ENCODE measurements around the gene CFAP74.

CFAP74 gene, protein sequence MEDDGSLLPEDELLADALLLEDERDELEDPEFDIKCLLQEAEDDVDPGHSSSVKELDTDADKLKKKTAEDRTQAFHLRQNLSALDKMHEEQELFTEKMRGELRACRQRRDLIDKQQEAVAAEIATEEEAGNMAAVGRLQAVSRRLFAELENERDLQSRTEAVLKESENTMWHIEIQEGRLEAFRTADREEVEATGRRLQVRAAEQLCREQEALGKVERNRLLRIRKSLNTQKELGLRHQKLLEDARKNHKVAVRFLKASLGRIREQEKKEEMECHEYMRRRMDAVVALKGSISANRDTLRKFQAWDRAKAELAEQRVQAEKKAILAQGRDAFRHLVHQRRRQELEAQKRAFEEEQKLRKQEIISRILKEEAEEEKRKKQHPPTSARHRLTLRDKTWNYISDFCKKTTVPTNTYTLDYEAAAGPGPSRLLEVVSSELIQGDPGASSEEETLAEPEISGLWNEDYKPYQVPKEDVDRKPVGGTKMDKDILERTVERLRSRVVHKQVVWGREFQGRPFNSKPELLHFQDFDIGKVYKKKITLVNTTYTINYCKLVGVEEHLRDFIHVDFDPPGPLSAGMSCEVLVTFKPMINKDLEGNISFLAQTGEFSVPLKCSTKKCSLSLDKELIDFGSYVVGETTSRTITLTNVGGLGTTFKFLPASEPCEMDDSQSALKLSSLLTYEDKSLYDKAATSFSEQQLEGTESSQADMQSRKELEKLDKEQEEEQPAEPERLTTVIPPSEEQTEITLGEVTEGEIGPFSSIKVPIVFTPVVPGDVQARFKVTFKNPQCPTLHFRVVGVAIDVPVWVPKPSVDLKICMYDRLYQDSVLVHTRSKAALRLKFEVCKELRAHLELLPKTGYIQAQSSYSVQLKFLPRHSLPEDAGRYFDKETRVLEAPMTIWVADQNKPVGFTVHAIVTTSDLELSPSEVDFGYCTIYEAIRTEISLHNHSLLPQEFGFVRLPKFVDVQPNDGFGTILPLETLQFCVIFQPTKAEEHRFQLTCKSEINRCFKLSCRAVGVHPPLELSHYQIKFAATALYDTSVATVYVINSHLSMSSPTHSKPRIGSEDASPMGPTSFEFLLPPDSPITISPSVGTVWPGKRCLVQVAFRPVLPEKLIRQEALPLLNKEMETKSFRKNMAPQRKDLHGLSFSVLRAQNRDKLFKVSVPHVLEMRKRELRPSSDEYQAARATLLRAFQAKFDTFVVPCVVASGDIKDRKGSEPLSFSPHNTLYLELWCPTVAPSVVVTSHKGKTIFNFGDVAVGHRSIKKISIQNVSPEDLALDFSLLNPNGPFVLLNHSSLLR (N-terminal part only)

GRCh38 chr1:2003541-2004131 is at the start of gene CFAP74:
Gene CFAP74, minus strand, starts transcription at chr1:2003786. Its CDS starts 12,830 bp downstream, at chr1:1990956.
- H3K4me3 ChIP-seq (ENCODE audit: low read depth, low read length), result no peak within 1 kb of the TSS
- TF ChIP-seq, protein P1, sequence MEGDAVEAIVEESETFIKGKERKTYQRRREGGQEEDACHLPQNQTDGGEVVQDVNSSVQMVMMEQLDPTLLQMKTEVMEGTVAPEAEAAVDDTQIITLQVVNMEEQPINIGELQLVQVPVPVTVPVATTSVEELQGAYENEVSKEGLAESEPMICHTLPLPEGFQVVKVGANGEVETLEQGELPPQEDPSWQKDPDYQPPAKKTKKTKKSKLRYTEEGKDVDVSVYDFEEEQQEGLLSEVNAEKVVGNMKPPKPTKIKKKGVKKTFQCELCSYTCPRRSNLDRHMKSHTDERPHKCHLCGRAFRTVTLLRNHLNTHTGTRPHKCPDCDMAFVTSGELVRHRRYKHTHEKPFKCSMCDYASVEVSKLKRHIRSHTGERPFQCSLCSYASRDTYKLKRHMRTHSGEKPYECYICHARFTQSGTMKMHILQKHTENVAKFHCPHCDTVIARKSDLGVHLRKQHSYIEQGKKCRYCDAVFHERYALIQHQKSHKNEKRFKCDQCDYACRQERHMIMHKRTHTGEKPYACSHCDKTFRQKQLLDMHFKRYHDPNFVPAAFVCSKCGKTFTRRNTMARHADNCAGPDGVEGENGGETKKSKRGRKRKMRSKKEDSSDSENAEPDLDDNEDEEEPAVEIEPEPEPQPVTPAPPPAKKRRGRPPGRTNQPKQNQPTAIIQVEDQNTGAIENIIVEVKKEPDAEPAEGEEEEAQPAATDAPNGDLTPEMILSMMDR (IDR thresholded peaks at IDR 0.05; ENCODE audit: borderline replicate concordance, insufficient read depth, low read depth, low read length), result no peak

DNA sequence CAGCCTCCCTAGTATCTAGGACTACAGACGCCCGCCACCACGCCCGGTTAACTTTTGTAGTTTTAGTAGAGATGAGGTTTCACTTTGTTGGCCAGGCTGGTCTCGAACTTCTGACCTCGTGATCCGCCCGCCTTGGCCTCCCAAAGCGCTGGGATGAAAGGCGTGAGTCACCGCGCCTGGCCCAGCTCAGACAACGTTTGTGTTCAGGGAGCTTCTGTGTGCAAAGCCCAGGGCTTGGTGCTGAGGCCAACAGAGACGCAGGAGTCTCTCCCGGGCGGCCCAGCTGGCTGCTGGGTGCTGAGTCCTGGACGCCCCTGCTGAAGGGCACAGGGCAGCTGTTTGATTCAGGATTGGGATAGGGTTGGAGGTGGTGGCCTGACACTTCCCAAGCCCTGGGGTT is 49.6 kb upstream of the CFAP74 start:
- TF ChIP-seq, protein P1 (IDR thresholded peaks at IDR 0.05; ENCODE audit: borderline replicate concordance, insufficient read depth, low read depth, low read length), result no peak
- no peak overlapping the region for H3K4me3 ChIP-seq (ENCODE audit: low read depth, low read length)

DNA sequence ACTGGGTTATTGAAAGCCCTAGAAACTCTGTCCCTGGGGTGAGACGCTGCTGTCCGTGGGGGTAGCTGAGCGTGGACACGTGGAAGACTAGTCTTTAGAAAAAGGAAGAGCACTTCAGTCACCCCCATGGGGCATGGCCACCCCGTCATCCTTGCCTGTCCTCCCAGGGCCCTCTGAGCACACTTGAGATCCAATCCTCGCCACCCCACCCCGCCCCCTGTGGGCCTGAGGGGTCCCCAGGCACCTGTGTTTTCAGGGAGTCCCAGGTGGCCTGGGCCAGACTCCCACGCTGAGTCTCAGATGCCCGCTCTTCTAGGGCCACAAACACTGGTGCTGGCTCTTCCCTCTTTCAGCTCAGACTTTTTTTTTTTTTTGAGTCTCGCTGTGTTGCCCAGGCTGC is 49.2 kb upstream of the CFAP74 start:
- TF ChIP-seq, protein P1 (IDR thresholded peaks at IDR 0.05; ENCODE audit: borderline replicate concordance, insufficient read depth, low read depth, low read length), result no peak
- H3K4me3 ChIP-seq (ENCODE audit: low read depth, low read length), result no peak overlapping the region

GRCh38 chr1:2052054-2052679 is 48.6 kb upstream of the CFAP74 start:
- TF ChIP-seq, protein P1 (IDR thresholded peaks at IDR 0.05; ENCODE audit: borderline replicate concordance, insufficient read depth, low read depth, low read length), result no peak
- no peak overlapping the region for H3K4me3 ChIP-seq (ENCODE audit: low read depth, low read length)

DNA sequence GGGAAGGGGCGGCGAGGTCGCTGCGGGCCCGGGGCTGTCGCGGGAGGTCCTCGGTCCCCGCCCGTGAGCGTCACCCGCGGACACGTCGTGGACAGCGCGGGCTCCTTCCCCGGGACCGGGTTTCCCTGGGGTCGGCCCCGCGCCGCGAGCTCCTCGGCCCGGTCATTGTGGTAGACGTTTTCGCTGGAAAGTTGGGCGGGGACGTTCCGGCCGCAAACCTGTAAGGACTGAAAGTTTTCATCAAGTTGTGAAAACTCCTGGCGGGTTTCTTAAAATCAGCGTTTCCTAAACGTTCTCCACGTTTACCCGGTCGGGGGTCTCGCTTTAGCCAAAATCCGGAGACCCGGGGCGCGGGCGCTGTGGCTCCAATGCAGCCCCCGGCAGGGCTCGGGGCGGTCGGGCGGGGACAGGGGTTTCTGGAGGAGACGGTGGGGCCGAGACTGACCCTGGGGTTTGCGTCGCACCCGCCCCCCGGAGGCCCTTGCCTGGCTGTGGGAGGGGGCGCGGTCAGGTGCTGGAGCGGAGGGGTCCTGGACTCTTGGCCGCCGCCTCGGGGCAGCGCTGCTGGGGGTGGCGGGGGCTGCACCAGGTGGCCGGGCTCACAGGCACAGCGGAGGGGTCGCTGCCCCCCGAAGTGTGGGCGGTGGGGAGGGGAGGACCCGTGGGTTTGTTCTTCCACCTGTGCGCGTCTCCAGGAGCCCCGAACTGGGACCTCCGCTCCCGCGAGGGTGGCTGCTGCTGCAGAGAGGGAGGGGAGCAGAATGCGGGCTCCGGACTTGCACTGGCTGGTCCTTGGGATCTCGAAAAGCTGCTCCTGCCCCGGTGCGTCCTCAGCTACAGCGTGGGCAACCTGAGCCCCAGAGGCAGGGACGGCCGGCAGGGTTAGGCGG is 47.5 kb upstream of the CFAP74 start:
- TF ChIP-seq, protein P1 (IDR thresholded peaks at IDR 0.05; ENCODE audit: borderline replicate concordance, insufficient read depth, low read depth, low read length), result no peak
- H3K4me3 ChIP-seq (ENCODE audit: low read depth, low read length), result no peak overlapping the region
